Heart left ventricle (tissue), 16 donors: ENCODE data around the gene FAM83B. TPM values are rescaled to one million over a fixed set of nuclear protein-coding genes. Genes with fewer than 3 reads are reported as not detected.

ENCODE experiments used
- ATAC-seq, 4 donors: fragments of 200-7000 bp; cut with Tn5 transposase; one replicate each; pipeline ENCODE4 v1.9.1; 2020 to 2022; ENCODE audit warnings: moderate library complexity in 4 of 4, mild to moderate bottlenecking in 3 of 4, moderate number of reproducible peaks in 1 of 4
- DNase-seq, 5 donors: peaks; one replicate each; pipeline ENCODE4 v3.0.0-alpha.2; 2020
- H3K27ac ChIP-seq, 12 donors: fragments of 200-600 bp; sonication (generic) in 4 of 12; one replicate each; pipeline versions ENCODE4 v1.5.0 to v1.8.0; 2016 to 2022; ENCODE audit warnings: mild to moderate bottlenecking in 2 of 12
- H3K27me3 ChIP-seq, 9 donors: fragments of 200-600 bp; sonication (generic) in 2 of 9; one replicate each; pipeline versions ENCODE4 v1.5.1 to v1.8.0; 2016 to 2022; ENCODE audit warnings: mild to moderate bottlenecking in 3 of 9
- H3K36me3 ChIP-seq, 9 donors: fragments of 200-600 bp; sonication (generic) in 2 of 9; one replicate each; pipeline versions ENCODE4 v1.5.0 to v1.8.0; 2018 to 2022; ENCODE audit warnings: mild to moderate bottlenecking in 2 of 9
- H3K4me1 ChIP-seq, 12 donors: fragments of 200-600 bp; sonication (generic) in 4 of 12; one replicate each; pipeline versions ENCODE4 v1.5.0 to v1.8.0; 2016 to 2022; ENCODE audit warnings: mild to moderate bottlenecking in 3 of 12
- H3K4me3 ChIP-seq, 12 donors: fragments of 200-600 bp; sonication (generic) in 4 of 12; one replicate each; pipeline versions ENCODE4 v1.5.0 to v1.8.0; 2017 to 2022; ENCODE audit warnings: mild to moderate bottlenecking in 9 of 12, moderate library complexity in 4 of 12
- H3K9me3 ChIP-seq, 12 donors: fragments of 200-600 bp; sonication (generic) in 4 of 12; one replicate each; pipeline versions ENCODE4 v1.5.0 to v1.8.0; 2016 to 2022; ENCODE audit warnings: mild to moderate bottlenecking in 1 of 12
- CTCF ChIP-seq, 12 donors: fragments of 200-600 bp; sonication (generic) in 4 of 12; IDR thresholded peaks; one replicate each; pipeline versions ENCODE4 v1.5.0 to v1.8.0; 2018 to 2022; ENCODE audit warnings: antibody characterized with exemption in 12 of 12, mild to moderate bottlenecking in 5 of 12
- POLR2A ChIP-seq, 2 donors: fragments of 450-650 bp; IDR thresholded peaks; one replicate each; pipeline ENCODE4 v1.6.1; 2017; ENCODE audit warnings: antibody characterized with exemption in 2 of 2, mild to moderate bottlenecking in 2 of 2, moderate library complexity in 2 of 2
- WGBS, 4 donors: extraction: QIAGEN DNeasy Blood & Tissue Kit in 2 of 4; methylation state at CpG; one replicate each; pipeline versions ENCODE4 v1.1.5 to v1.1.7; 2013 to 2018; 5-methylcytosine and 5-hydroxymethylcytosine counted together
- intact Hi-C, 10 donors: fragments of 100-400 bp; cut with DNase I; formaldehyde crosslinking; loops; one replicate each; pipeline versions ENCODE4 v1.11.1 to v1.14.2; 2022
- polyA plus RNA-seq, 2 donors: library from polyadenylated mRNA; stranded (reverse); fragments of 200-250 nt; gene quantifications; one replicate each; pipeline ENCODE4 v1.2.3, GENCODE V29; 2013
- total RNA-seq, 9 donors: library from RNA; depleted of rRNA in 2 of 9; stranded (reverse); fragments of >200 nt in 2 of 9; fragmentation: NEBNext Ultra II Directional in 3 of 9; extraction: Animal tissue kit (Norgen Biotek cat#: 25700) in 3 of 9; gene quantifications; one replicate each; pipeline versions ENCODE4 v1.1.0 to v1.2.4, GENCODE V29; 2016 to 2023
- donor health status: ischemic (EF 13 %, LVEDD 7.1; RV severe dilation, severe dysfunction).
- donor health status: healthy with polysubstance abuse.
- donor health status: DM: no; HTN: yes; CAD: no.
- donor health status: DM: no; HTN: no; CAD: no.
- donor health status: ischemic (EF 25% LVEDD 6.9; RV normal size, moderate dysfunction).
- donor health status: ischemic (EF 25% LVEDD 5.7; RV mildly dilated, moderate dysfunction).
- donor health status: healthy.
- donor health status: DM: yes; HTN: yes; CAD: no.
- donor health status: ischemic (EF 35%, LVEDD 5.7; RV mildly dilated, moderate dysfunction).
- donor health status: nonischemic (EF 11% LVEDD 7.7; RV severe dilation, severe dysfunction).
- donor health status: DM: yes; HTN: yes; CAD: no.
- donor health status: PGD.
- donor health status: ischemic (EF 29% LVEDD 5.4; RV normal size, mild dysfunction).
- donor health status: nonischemic (EF 23%, LVEDD 6.1; RV moderate dilation, normal function).

Gene FAM83B
- total and polyA plus RNA-seq, 11 donors: 0.03 to 1.1 (median 0.29) TPM; not detected in 1

DNA sequence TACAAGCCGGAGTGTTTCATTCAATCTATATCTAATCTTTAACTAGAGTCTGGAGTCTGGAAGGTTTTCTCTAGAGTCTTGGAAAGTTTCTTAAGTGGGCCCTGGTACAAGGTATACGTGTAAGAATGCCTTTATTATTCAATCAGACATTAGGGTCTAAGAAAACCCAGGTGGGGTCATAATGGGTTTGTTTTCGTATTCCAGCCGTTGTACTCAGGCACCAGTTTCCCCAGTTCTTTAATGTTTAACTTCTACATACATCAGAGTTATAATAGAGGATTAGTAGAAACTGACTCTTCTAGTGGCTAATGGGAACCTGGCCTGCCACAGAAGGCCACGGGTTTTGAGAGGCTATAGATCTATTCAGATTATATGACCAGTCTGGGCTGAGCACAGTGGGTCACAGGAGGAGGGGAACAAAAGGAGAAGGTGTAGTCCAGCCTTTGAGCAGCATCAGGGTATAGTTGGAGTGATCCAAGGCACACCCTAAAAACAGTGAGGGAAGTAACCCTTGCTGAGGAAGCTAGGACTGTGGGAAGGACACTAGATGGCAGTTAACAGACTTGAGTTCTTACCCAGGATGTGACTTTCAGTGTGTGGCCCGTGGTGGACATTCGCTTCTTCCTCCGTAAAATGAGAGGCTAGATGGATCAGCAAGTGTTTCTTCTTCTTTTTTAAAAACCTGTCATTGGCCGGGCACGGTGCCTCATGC lies 15.5 kb downstream of the FAM83B start:
- ATAC-seq: no peak
- Histone ChIP-seq H3K36me3 (no peaks in the 10 kb centered on the region), H3K27ac (no peak overlapping the region), H3K9me3 (no peaks in the 10 kb centered on the region), H3K27me3 (no peaks in the 10 kb centered on the region), H3K4me1 (no peaks in the 10 kb centered on the region), H3K4me3 (no peak overlapping the region)
- no peak for DNase-seq
- TF ChIP-seq CTCF (IDR thresholded peaks at IDR 0.05) (no peak), POLR2A (IDR thresholded peaks at IDR 0.05) (no peak)
- WGBS, 4 donors: 83 to 90% (median 84%) methylated on average over 10 of the region's 10 CpGs
- intact Hi-C loops: no loop called here

- no peak for ATAC-seq
- H3K9me3 ChIP-seq: no peaks in the 10 kb centered on the region
- no peaks in the 10 kb centered on the region for H3K4me1 ChIP-seq
Observed at GRCh38 chr6:54864272-54864671, 17.7 kb downstream of the FAM83B start.

GRCh38 chr6:54865091-54865631 lies 18.6 kb downstream of the FAM83B start:
- no peak for DNase-seq
- TF ChIP-seq CTCF (IDR thresholded peaks at IDR 0.05) (no peak), POLR2A (IDR thresholded peaks at IDR 0.05) (no peak)
- WGBS, 4 donors: 42 to 52% (median 50%) methylated on average over 5 of the region's 5 CpGs
- H3K4me3 ChIP-seq: no peak overlapping the region
- no peaks in the 10 kb centered on the region for H3K4me1 ChIP-seq
- no peaks in the 10 kb centered on the region for H3K27me3 ChIP-seq
- no peaks in the 10 kb centered on the region for H3K9me3 ChIP-seq
- intact Hi-C loops: no loop called here
- ATAC-seq: no peak
- H3K36me3 ChIP-seq: no peaks in the 10 kb centered on the region
- H3K27ac ChIP-seq: no peak overlapping the region

More at GRCh38 chr6:54864272-54864671, 17.7 kb downstream of the FAM83B start:
- intact Hi-C loops: no loop called here
- Histone ChIP-seq H3K4me3 (no peak overlapping the region), H3K36me3 (no peaks in the 10 kb centered on the region), H3K27me3 (no peaks in the 10 kb centered on the region), H3K27ac (no peak overlapping the region)
- no peak for TF ChIP-seq POLR2A (IDR thresholded peaks at IDR 0.05)
- no peak for TF ChIP-seq CTCF (IDR thresholded peaks at IDR 0.05)
- DNase-seq: no peak
- WGBS, 4 donors: 68 to 79% (median 73%) methylated on average over 2 of the region's 2 CpGs

DNA sequence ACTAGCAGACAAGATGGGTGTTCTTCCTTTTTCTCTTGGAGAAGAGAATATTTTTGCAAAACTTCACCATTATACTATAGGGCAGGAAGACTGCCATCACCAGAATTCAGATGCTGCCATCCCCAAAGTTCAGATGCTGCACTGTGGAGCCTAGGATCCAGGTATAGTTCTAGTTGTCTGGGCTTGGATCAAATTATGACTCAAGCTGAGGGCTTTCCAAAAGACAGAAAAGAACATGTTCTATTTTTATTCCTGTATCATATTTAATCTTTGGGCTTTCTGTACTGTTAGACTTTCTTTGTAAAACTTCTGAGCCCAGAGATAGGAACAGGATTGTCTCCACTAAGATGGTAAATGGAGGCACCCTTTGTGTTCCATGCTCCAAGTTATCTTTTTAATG lies 22.0 kb downstream of the FAM83B start:
- intact Hi-C loops: no loop called here
- no peak for TF ChIP-seq CTCF (IDR thresholded peaks at IDR 0.05)
- TF ChIP-seq POLR2A (IDR thresholded peaks at IDR 0.05): no peak
- Histone ChIP-seq H3K4me1 (no peaks in the 10 kb centered on the region), H3K36me3 (no peaks in the 10 kb centered on the region), H3K4me3 (no peak overlapping the region), H3K27ac (no peak overlapping the region), H3K9me3 (no peaks in the 10 kb centered on the region), H3K27me3 (no peaks in the 10 kb centered on the region)
- DNase-seq: no peak
- no peak for ATAC-seq
